Endothelial cell (in vitro differentiated cells): ENCODE measurements around the gene C2. TPM values are rescaled to one million over a fixed set of nuclear protein-coding genes. Genes with fewer than 3 reads are reported as not detected.

ENCODE experiments used
- DNase-seq: peaks from one replicate; pipeline ENCODE4 v3.0.0; 2021; ENCODE audit warnings: low spot score
- H3K27ac Mint-ChIP-seq: one replicate; pipeline ENCODE4 v1.8.0; 2021; ENCODE audit warnings: mixed read lengths, inconsistent platforms; ENCODE audit not compliant: unreplicated experiment
- H3K27me3 Mint-ChIP-seq: one replicate; pipeline ENCODE4 v1.8.0; 2021; ENCODE audit warnings: mild to moderate bottlenecking, moderate library complexity, mixed read lengths, inconsistent platforms; ENCODE audit not compliant: unreplicated experiment
- H3K36me3 Mint-ChIP-seq: one replicate; pipeline ENCODE4 v1.8.0; 2021; ENCODE audit warnings: mild to moderate bottlenecking, low read depth, mixed read lengths, inconsistent platforms; ENCODE audit not compliant: unreplicated experiment
- H3K4me1 Mint-ChIP-seq: one replicate; pipeline ENCODE4 v1.8.0; 2021; ENCODE audit warnings: mild to moderate bottlenecking, mixed read lengths, inconsistent platforms; ENCODE audit not compliant: unreplicated experiment
- H3K4me3 Mint-ChIP-seq: one replicate; pipeline ENCODE4 v1.8.0; 2021; ENCODE audit warnings: mild to moderate bottlenecking, mixed read lengths, inconsistent platforms; ENCODE audit not compliant: unreplicated experiment
- H3K9me3 Mint-ChIP-seq: one replicate; pipeline ENCODE4 v1.8.0; 2021; ENCODE audit warnings: mixed read lengths, inconsistent platforms; ENCODE audit not compliant: unreplicated experiment
- long read RNA-seq: library from polyadenylated mRNA; unstranded; transcript quantifications from one replicate; pipeline ENCODE4 v2.0.0, GENCODE V29; 2020; ENCODE audit not compliant: unreplicated experiment
- total RNA-seq: library from RNA; stranded (reverse); fragmentation: NEBNext Ultra II Directional; extraction: Animal tissue kit (Norgen Biotek cat#: 25700); gene quantifications from one replicate; pipeline ENCODE4 v1.2.1, GENCODE V29; 2021; ENCODE audit not compliant: unreplicated experiment
- TF ChIP-seq, protein P1 (sequence below): fragments of 200-600 bp; sonication (generic); IDR thresholded peaks from one replicate; pipeline ENCODE4 v1.5.0; 2021; ENCODE audit warnings: antibody characterized with exemption; ENCODE audit not compliant: unreplicated experiment

Gene C2
- total RNA-seq = 0.82 TPM
- long read RNA-seq = 0 reads

DNA sequence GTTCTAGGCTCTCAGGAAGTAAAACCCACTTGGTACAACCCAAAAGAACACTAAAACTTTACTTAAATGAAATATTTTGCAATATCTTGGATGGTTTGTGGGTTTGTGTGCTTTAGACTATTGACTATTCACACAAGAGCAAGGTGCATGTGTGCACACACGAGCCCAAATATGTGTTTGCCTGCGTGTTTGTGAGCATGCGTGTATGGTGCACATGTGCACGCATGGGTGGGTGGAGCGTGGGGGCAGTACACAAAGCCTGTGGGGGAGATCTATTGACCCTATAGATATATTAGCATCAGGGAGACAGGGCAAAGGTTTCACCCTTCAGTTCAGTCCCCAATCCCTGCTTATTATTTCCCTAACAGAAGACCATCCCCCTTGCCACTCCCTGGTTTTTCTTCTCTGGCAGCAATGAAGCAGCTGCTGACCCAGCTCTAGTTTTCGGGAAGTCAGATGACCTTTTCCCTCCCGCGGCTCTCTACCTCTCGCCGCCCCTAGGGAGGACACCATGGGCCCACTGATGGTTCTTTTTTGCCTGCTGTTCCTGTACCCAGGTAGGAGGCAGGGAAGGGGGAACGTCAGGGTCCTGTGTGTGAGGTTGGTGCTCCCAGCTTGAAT, at the start of gene C2:
Gene C2, plus strand, starts transcription at position 476 of the 621 bp plus-strand sequence. Its CDS starts 36 bp downstream, at position 512.
- H3K4me1 Mint-ChIP-seq = no peaks in the 10 kb centered on the region
- TF ChIP-seq, protein P1, sequence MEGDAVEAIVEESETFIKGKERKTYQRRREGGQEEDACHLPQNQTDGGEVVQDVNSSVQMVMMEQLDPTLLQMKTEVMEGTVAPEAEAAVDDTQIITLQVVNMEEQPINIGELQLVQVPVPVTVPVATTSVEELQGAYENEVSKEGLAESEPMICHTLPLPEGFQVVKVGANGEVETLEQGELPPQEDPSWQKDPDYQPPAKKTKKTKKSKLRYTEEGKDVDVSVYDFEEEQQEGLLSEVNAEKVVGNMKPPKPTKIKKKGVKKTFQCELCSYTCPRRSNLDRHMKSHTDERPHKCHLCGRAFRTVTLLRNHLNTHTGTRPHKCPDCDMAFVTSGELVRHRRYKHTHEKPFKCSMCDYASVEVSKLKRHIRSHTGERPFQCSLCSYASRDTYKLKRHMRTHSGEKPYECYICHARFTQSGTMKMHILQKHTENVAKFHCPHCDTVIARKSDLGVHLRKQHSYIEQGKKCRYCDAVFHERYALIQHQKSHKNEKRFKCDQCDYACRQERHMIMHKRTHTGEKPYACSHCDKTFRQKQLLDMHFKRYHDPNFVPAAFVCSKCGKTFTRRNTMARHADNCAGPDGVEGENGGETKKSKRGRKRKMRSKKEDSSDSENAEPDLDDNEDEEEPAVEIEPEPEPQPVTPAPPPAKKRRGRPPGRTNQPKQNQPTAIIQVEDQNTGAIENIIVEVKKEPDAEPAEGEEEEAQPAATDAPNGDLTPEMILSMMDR = no peak
- no peaks in the 10 kb centered on the region for H3K36me3 Mint-ChIP-seq
- no peak within 1 kb of the TSS for H3K4me3 Mint-ChIP-seq
- DNase-seq = no peak
- no peaks in the 10 kb centered on the region for H3K9me3 Mint-ChIP-seq
- H3K27me3 Mint-ChIP-seq = no peaks in the 10 kb centered on the region
- H3K27ac Mint-ChIP-seq = no peak within 1 kb of the TSS

DNA sequence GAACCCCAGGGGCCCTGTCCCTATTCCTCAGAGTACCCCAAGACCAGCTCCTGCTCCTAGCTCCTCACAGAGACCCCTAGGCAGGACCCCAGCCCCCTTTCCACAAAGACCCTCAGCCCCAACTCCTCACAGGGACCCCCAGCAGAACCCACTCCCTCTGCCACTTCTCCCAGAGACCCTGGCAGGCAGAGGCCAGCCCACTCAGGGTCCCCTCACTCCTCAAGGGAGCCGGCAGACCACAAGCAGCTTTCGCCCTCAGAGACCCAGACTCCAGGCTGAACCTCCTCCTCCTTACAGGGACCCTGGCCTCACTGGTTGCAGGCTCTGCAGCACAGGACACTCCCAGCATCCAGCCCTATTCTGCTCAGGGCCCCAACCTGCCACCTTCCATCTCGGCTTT, 49.3 kb upstream of the C2 start:
- TF ChIP-seq, protein P1 = no peak
- H3K9me3 Mint-ChIP-seq = no peaks in the 10 kb centered on the region
- peaks cover 4% of the 10 kb centered on the region for H3K4me1 Mint-ChIP-seq
- no peak overlapping the region for H3K4me3 Mint-ChIP-seq
- no peak for DNase-seq
- peaks cover 8% of the 10 kb centered on the region for H3K36me3 Mint-ChIP-seq
- no peak overlapping the region for H3K27ac Mint-ChIP-seq
- peaks cover 6% of the 10 kb centered on the region for H3K27me3 Mint-ChIP-seq

DNA sequence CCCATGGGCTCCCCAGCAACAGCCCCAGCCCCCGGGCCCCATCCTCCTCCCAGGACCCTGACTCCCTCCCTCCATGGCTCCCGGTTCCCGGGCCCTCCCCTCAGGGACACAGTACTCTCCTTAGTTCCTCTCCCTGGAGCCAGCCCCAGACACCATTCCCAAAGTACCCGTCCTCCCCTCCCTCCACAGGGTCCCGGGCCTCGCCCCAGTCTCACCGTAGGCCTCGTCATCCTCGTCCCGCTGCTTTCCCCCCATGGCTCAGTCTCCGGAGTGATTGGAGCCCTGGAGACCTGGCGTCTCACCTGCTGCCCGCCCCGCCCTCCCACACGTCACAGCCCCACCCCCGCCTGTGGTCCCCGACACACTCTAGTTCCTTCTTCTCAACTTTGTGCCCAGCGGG, 48.8 kb upstream of the C2 start, which contains the start of gene SLC44A4:
Gene SLC44A4, minus strand, starts transcription at position 272 of the 400 bp plus-strand sequence. Its CDS starts 17 bp downstream, at position 255.
- Mint-ChIP-seq H3K36me3 (peaks cover 8% of the 10 kb centered on the region), H3K4me1 (peaks cover 4% of the 10 kb centered on the region), H3K4me3 (no peak within 1 kb of the TSS), H3K27me3 (peaks cover 6% of the 10 kb centered on the region), H3K27ac (no peak within 1 kb of the TSS), H3K9me3 (no peaks in the 10 kb centered on the region)
- DNase-seq = no peak
- TF ChIP-seq, protein P1 = no peak

DNA sequence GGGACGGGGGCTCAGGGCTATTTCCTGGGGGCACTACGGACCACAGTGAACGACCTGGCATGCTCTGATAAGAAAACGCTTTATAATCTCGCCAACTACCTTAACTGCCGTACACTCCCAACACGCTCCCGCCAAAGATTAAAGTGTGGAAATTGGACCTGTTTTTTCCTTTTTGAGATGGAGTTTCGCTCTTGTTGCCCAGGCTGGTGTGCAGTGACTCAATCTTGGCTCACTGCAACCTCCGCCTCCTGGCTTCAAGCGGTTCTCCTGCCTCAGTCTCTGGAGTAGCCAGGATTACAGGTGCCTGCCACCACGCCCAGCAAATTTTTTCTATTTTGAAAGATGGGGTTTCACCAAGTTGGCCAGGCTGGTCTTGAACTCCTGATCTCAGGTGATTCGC, 48.4 kb upstream of the C2 start:
- H3K9me3 Mint-ChIP-seq = no peaks in the 10 kb centered on the region
- peaks cover 2% of the 10 kb centered on the region for H3K4me1 Mint-ChIP-seq
- no peak overlapping the region for H3K4me3 Mint-ChIP-seq
- TF ChIP-seq, protein P1 = no peak
- no peak for DNase-seq
- peaks cover 6% of the 10 kb centered on the region for H3K27me3 Mint-ChIP-seq
- no peak overlapping the region for H3K27ac Mint-ChIP-seq
- peaks cover 8% of the 10 kb centered on the region for H3K36me3 Mint-ChIP-seq

DNA sequence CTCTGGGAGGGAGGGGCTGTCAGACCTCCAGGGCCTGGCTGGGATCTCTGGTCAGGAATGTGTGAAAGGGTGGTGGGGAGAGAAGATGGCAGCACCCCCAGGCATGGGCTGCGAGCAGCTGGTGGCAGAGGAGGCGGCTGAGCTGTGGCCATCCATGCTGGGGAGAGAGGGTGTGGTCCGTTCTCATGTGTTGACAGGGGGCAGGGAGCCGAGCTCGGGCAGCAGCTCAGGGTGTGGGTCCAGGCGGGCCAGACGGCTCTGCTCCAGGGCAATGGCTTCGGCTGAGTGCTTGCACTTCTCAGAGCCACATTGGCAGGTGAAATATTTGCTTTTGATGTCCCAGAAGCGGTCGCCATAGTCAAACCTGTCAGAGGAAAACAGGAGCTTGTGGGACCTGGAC, 47.6 kb upstream of the C2 start:
- peaks cover 6% of the 10 kb centered on the region for H3K27me3 Mint-ChIP-seq
- TF ChIP-seq, protein P1 = no peak
- H3K9me3 Mint-ChIP-seq = no peaks in the 10 kb centered on the region
- H3K4me1 Mint-ChIP-seq = no peaks in the 10 kb centered on the region
- no peak overlapping the region for H3K27ac Mint-ChIP-seq
- no peak for DNase-seq
- peaks cover 8% of the 10 kb centered on the region for H3K36me3 Mint-ChIP-seq
- H3K4me3 Mint-ChIP-seq = no peak overlapping the region
